HG03571 (cell line): ENCODE measurements around the gene HIVEP2.
A peak's percentile ranks its signal among the peaks of the same experiment; 100 is the strongest.

ENCODE experiments used
- ATAC-seq: cut with Tn5 transposase; IDR thresholded peaks from one replicate; pipeline ENCODE4 v1.9.1; 2021; ENCODE audit not compliant: unreplicated experiment

The HIVEP2 gene

DNA sequence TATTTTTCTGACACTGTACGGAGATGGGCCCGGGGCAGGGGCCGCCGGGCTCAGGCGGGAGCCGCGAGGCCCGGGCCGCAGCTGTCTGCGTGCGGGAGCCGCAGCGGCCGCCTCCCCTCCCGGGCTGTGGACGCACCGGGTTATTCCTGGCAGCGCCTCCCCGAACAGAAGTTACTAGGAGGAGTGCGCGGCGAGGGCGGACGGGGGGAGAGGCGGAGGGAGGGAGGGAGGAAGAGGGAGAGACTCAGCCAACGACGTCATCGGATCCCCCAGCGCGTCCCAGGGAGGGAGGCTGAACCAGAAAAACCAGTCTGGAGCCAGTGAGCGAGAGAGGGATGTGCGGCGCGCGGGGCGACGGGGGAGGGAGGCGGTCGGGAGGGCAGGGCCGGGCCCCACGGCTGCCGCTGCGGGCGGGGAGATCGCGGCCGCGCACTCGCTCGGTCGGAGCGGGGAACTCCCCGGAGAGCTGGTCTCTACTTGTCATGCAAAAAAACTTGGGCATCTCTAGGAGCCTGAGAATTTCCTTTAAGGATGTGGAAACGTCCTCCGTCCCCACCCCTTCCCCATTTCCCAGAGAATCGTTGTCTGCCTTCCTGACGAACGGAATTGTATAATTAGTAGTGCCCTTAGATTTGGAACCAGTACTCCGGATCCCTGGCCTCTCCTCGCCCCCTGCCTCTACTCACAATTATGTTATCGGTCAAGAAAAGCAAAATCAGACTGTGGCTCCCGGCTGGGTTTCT, 1.4 kb upstream of the HIVEP2 start:
- ATAC-seq = peak; percentile 24

DNA sequence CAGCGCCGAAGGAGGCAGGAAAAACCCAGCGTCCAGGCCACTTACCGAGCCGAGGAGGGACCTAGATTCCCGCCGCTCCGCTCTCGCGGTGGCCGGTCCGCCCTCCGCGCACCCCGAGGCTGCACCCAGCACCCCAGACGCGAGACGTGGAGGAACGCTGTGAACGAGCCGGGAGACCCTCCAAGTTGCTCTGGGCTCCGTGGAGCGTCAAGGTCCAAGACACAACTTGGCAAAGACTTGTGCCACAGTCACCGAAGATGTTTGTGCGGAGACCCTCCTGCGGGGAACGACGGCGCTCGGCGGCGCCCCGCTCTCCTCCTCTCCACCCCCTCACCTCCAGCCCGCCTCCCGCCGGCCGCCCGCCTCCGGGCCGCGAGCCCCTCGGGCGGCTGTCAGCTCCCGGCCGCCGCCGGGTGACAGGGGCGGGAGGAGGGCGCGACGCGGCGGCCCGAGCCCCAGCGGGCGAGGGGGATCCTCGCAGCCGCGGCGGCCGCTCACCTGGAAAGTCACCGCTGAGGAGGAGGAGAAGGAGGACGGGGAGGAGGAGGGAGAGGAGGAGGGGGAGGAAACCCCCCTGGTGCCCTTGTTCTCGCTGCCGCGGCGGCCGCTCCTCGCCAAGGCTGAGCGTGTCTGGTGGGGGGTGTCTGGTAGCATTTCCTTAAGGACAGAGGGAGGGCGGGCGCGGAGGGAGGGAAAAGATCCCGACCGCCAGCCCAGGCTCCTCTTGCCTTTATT, 637 bp upstream of the HIVEP2 start:
- peak; percentile 3 for ATAC-seq

DNA sequence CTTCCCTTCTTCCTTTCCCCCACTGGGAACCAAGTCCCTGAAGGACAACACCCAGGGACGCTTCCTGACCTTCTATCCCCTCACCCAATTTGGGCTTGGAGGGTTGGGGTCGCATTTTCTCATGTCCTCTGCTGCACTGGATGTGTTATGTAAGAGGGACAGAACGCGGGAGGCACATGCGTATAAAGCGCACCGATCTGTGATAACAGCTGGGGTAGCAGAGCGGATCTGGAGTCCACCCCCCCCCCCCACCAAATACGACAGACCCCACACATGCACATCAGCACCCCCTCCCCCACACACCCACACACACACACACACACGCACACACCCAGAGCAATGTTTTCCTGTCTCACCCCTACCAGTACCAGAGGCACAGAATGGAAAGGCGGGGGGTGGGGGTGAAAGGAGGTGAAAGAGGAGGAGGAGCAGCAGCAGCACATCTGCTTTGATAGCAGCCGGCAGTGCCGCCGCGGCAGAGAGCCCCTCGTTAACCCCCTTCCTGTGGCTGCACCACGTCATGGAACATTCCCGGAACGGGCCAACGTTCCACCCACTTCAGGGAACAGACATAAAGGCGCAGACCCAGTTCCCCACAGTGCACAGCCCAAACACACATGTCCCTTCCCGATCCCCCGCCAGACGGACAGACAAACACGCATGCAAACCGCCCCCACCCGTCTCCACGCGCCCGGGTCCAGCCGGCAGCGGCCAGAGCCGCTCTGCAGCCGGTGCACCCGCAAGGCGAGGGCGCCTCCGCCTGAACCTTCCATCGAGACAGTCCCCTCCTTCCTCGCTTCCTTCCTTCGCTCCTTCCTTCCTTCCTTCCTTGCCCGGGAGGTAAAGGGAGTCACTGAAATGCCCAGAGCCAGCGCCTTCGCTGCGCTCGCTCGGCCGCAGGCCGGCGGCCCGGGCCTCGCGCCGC, 590 bp downstream of the HIVEP2 start:
- ATAC-seq = no peak

GRCh38 chr6:142943711-142944123, 1.3 kb downstream of the HIVEP2 start:
- no peak for ATAC-seq

GRCh38 chr6:142942805-142943227, 2.2 kb downstream of the HIVEP2 start:
- ATAC-seq = no peak

DNA sequence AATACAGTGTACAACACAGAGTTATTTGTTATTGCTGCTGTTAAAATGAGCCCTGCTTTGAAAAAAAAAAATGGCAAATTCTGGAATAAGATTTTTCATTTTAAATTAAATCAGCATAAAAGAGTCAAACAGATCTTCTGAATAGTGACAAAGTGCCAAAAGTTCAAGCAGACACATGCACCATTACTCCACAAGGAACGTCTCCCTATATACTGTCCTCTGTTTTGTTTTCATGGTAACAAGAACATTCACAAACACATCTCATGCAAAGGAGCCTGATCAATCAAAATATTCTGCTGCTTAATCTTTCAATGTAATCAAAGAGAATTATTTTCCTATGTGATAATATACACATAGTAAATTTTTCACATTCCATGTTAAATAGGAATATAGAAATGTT, 2.7 kb downstream of the HIVEP2 start:
- ATAC-seq = no peak

- ATAC-seq = no peak
Observed at GRCh38 chr6:142941018-142941417, 4.0 kb downstream of the HIVEP2 start.

GRCh38 chr6:142940487-142940886, 4.5 kb downstream of the HIVEP2 start:
- no peak for ATAC-seq

- ATAC-seq = no peak
Observed at GRCh38 chr6:142938510-142938909, 6.5 kb downstream of the HIVEP2 start.

DNA sequence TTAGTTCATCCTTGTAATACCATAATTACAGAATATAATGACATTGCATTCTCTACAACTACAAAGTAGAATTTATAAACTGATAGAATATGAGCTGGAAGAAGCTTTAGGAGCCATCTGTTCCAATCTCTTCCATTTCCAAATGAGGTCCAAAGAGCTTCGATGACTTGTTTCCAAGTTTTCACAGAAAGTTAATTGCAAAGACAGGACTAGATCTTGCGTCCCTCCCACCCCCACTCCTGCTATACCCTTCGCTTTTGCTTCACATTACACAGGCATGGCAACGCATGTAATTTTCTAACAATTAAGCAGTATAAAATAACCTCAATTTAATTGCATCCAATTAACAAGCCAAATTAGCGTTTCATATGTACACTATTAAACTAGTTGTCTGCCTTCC, 7.0 kb downstream of the HIVEP2 start:
- ATAC-seq = no peak

DNA sequence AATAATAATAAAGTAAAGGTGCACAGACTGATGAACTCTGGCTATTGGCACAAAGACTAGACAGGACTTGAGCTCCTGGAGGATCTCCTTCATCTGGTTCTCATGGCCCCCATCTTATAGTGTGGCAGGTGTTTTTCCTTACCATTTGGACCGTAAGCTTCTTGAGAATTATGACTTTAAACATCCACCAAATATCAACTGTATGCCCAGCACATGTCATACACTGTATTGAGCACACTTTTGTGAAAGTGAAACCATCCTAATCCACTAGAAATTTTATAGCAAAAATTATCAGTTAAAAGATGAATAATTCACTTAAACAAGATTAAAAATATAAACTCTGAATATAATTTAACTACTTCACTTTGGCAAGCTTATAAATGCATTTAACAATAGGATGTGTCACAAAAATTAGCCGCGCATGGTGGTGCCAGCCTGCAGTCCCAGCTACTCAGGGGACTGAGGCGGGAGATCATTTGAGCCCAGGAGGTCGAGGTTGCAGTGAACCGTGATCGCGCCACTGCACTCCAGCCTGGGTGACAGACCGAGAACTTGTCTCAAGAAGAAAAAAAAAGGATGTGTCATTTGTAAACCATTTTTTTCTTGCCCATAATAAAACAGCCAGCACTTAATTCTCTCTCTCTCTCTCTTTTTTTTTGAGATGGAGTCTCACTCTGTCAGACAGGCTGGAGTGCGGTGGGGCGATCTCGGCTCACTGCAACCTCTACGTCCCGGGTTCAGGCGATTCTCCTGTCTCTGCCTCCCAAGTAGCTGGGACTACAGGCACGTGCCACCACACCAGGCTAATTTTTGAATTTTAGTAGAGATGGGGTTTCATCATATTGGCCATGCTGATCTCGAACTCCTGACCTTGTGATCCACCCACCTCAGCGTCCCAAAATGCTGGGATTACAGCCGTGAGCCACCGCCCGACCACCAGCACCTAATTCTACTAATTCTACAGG, 9.1 kb downstream of the HIVEP2 start:
- peak; percentile 72 for ATAC-seq

- no peak for ATAC-seq
Observed at GRCh38 chr6:142934599-142934998, 10.4 kb downstream of the HIVEP2 start.

DNA sequence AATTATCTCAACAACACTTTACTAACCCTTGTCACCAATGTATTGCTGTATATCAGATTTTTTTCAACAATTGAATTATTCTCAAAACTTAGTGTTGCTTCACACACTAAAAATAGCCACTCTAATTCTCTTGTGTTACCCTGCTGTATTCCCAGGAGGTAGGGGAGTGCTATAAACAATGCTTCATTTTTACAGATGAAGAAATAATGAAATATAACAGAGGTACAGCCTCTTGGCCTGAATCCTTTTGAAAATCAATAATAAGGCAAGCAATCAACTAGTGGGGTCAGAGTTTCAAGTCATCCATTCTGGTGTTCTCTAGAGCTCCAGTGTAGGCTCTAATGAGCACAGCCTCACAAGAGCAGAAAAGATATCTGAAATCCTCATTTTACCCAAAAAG, 10.9 kb downstream of the HIVEP2 start:
- no peak for ATAC-seq

GRCh38 chr6:142933701-142934100, 11.3 kb downstream of the HIVEP2 start:
- no peak for ATAC-seq

GRCh38 chr6:142932889-142933288, 12.1 kb downstream of the HIVEP2 start:
- ATAC-seq = no peak

DNA sequence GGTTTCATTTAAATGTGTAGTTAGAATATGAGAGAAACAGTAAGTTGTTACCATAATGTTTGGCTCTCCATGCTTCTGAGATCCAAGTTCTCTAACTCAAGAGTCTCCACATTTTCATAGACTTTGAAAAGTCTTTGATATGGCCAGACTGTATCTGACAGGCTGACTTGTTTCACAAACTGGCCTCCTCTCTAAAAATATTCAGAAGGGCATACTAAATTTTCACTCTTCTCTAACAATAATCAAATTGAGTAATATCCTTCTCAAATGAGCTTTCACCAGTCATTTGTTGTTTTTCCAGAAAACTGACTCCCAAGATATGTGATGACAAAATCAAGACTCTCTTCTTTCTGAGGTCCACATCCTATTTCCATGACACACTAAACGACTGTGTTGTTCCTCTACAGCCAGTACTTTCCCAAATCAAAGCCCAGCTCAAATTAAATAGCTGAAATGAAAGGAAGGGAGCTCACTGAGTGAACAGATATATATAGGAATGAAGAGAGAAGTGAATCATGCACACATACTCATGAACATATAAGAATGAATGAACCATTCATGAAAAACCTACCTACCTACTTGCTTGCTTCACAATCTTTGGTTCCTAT, 15.1 kb downstream of the HIVEP2 start:
- no peak for ATAC-seq

DNA sequence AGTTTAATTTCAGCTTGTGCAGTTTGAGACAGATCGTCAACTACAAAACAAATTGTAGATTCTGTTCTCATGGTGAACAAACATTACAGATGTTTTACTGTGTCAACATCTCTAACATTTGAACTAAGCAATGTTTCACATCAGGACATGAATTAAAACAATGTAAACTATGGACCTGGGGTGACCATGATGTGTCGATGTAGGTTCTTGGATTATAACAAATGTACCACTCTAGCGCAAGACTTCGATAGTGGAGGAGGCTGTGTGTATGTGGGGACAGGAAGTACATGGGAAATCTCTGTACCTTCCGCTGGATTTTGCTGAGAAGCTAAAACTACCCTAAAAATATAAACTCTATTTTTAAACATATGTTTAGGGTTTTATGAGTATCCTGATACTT, 17.1 kb downstream of the HIVEP2 start:
- ATAC-seq = no peak

GRCh38 chr6:142927271-142927580, 17.8 kb downstream of the HIVEP2 start:
- no peak for ATAC-seq

- ATAC-seq = peak; percentile 83
Observed at GRCh38 chr6:142926494-142927270, 18.3 kb downstream of the HIVEP2 start.
